HG03064 (cell line): ENCODE data around the gene C5orf58.
"Not testable (repeated sequence)": the region's sequence is repeated elsewhere in the genome, so short reads cannot be mapped to it uniquely, and the experiment has no call there.

Source experiments
- ATAC-seq: cut with Tn5 transposase; IDR thresholded peaks from one replicate; pipeline ENCODE4 v1.9.1; 2021; ENCODE audit warnings: low read depth; ENCODE audit not compliant: unreplicated experiment

The C5orf58 gene

GRCh38 chr5:170223360-170223759 lies 9.4 kb upstream of the C5orf58 start:
- ATAC-seq: no peak

GRCh38 chr5:170223906-170224305 lies 8.9 kb upstream of the C5orf58 start:
- no peak for ATAC-seq

GRCh38 chr5:170225326-170226128 lies 7.3 kb upstream of the C5orf58 start:
- no peak for ATAC-seq

- no peak for ATAC-seq
These were observed 6.6 kb upstream of the C5orf58 start for GRCh38 chr5:170226129-170226615.

- ATAC-seq: no peak
These were observed 6.1 kb upstream of the C5orf58 start for GRCh38 chr5:170226661-170227060.

- no peak for ATAC-seq
These were observed 3.9 kb upstream of the C5orf58 start for GRCh38 chr5:170228762-170229435.

- ATAC-seq: no peak
These were observed 640 bp downstream of the C5orf58 start for GRCh38 chr5:170233358-170233892.

GRCh38 chr5:170235876-170236864 lies 3.4 kb downstream of the C5orf58 start:
- ATAC-seq: no peak

- ATAC-seq: no peak
These were observed 5.8 kb downstream of the C5orf58 start for GRCh38 chr5:170238456-170239196.

- ATAC-seq: not testable (repeated sequence)
These were observed 12.7 kb downstream of the C5orf58 start for GRCh38 chr5:170245436-170245835.

- no peak for ATAC-seq
These were observed 13.5 kb downstream of the C5orf58 start for GRCh38 chr5:170246126-170246870.

GRCh38 chr5:170247363-170247762 lies 14.6 kb downstream of the C5orf58 start:
- ATAC-seq: no peak

GRCh38 chr5:170248172-170248930 lies 15.6 kb downstream of the C5orf58 start:
- no peak for ATAC-seq

- not testable (repeated sequence) for ATAC-seq
These were observed 16.1 kb downstream of the C5orf58 start for GRCh38 chr5:170248931-170249227.

- no peak for ATAC-seq
These were observed 16.6 kb downstream of the C5orf58 start for GRCh38 chr5:170249355-170249754.

GRCh38 chr5:170250810-170251317 lies 18.1 kb downstream of the C5orf58 start:
- no peak for ATAC-seq

GRCh38 chr5:170251462-170251861 lies 18.7 kb downstream of the C5orf58 start:
- no peak for ATAC-seq

GRCh38 chr5:170252109-170252508 lies 19.3 kb downstream of the C5orf58 start:
- ATAC-seq: no peak
